ENCODE data around the gene PFDN1. TPM values are rescaled to one million over a fixed set of nuclear protein-coding genes. Genes with fewer than 3 reads are reported as not detected.
A peak's percentile ranks its signal among the peaks of the same experiment; 100 is the strongest.

Gene PFDN1
- total and polyA plus RNA-seq, 11 donors, result 53.8 to 140 (median 75.0) TPM

GRCh38 chr5:140250386-140250785, 52.5 kb downstream of the PFDN1 start:
- peaks cover 0 to 18% (median 7%) of the 10 kb centered on the region in 9 donors for H3K36me3 ChIP-seq
- WGBS, 4 donors, result 78 to 86% (median 80%) methylated on average over 6 of the region's 6 CpGs
- H3K27ac ChIP-seq, result peak overlapping the region in 1 of 12 donors; percentile 76
- no peak for TF ChIP-seq POLR2A (IDR thresholded peaks at IDR 0.05)
- TF ChIP-seq CTCF (IDR thresholded peaks at IDR 0.05), result no peak
- intact Hi-C loops (cut with DNase I), result loop anchor here in 3 of 10 donors (5.0 to 10.0 kb wide), 3 partner anchors 42 to 54 kb away; partner anchors contain the start of gene PFDN1 (in 1 of the 3)
- H3K4me1 ChIP-seq, result peaks cover 10 to 88% (median 63%) of the 10 kb centered on the region in 12 donors
- no peaks in the 10 kb centered on the region for H3K27me3 ChIP-seq
- no peaks in the 10 kb centered on the region for H3K9me3 ChIP-seq
- H3K4me3 ChIP-seq, result no peak overlapping the region
- ATAC-seq, result no peak
- no peak for DNase-seq

GRCh38 chr5:140249536-140249935, 53.4 kb downstream of the PFDN1 start:
- H3K27me3 ChIP-seq, result no peaks in the 10 kb centered on the region
- no peak overlapping the region for H3K27ac ChIP-seq
- TF ChIP-seq CTCF (IDR thresholded peaks at IDR 0.05) (no peak), POLR2A (IDR thresholded peaks at IDR 0.05) (no peak)
- peaks cover 14 to 88% (median 67%) of the 10 kb centered on the region in 12 donors for H3K4me1 ChIP-seq
- no peak overlapping the region for H3K4me3 ChIP-seq
- WGBS, 4 donors, result 67 to 79% (median 77%) methylated on average over 5 of the region's 5 CpGs
- ATAC-seq, result no peak
- no peaks in the 10 kb centered on the region for H3K9me3 ChIP-seq
- no peak for DNase-seq
- peaks cover 0 to 27% (median 11%) of the 10 kb centered on the region in 9 donors for H3K36me3 ChIP-seq
- intact Hi-C loops (cut with DNase I), result loop anchor here in 3 of 10 donors (5.0 to 10.0 kb wide), 3 partner anchors 33 to 465 kb away; no protein-coding TSS in a partner anchor

GRCh38 chr5:140248414-140248813, 54.5 kb downstream of the PFDN1 start:
- H3K4me3 ChIP-seq, result no peak overlapping the region
- H3K9me3 ChIP-seq, result no peaks in the 10 kb centered on the region
- H3K36me3 ChIP-seq, result peaks cover 0 to 32% (median 18%) of the 10 kb centered on the region in 9 donors
- 55 to 90% (median 72%) methylated on average over 3 of the region's 3 CpGs for WGBS, 4 donors
- no peaks in the 10 kb centered on the region for H3K27me3 ChIP-seq
- H3K27ac ChIP-seq, result no peak overlapping the region
- H3K4me1 ChIP-seq, result peaks cover 14 to 88% (median 66%) of the 10 kb centered on the region in 12 donors
- no peak for DNase-seq
- no peak for TF ChIP-seq POLR2A (IDR thresholded peaks at IDR 0.05)
- no peak for ATAC-seq
- intact Hi-C loops (cut with DNase I), result loop anchor here in 3 of 10 donors (5.0 to 10.0 kb wide), 3 partner anchors 34 to 466 kb away; no protein-coding TSS in a partner anchor

GRCh38 chr5:140246378-140247122, 56.4 kb downstream of the PFDN1 start:
- H3K36me3 ChIP-seq, result peaks cover 0 to 34% (median 21%) of the 10 kb centered on the region in 9 donors
- ATAC-seq (peak; percentile 47 to 80 (median 65)), DNase-seq (peak; percentile 58 to 83 (median 69))
- no peak overlapping the region for H3K4me3 ChIP-seq
- TF ChIP-seq POLR2A (IDR thresholded peaks at IDR 0.05), result no peak
- TF ChIP-seq CTCF (IDR thresholded peaks at IDR 0.05), result no peak
- H3K27ac ChIP-seq, result peak overlapping the region; percentile 34 to 88 (median 64)
- no peaks in the 10 kb centered on the region for H3K27me3 ChIP-seq
- 10 to 23% (median 20%) methylated on average over 8 of the region's 8 CpGs for WGBS, 4 donors
- intact Hi-C loops (cut with DNase I), result loop anchor here in 4 of 10 donors (2.0 to 10.0 kb wide), 4 partner anchors 36 to 468 kb away; partner anchors contain the start of gene HBEGF (in 1 of the 4)
- H3K4me1 ChIP-seq, result peaks cover 18 to 88% (median 65%) of the 10 kb centered on the region in 12 donors
- no peaks in the 10 kb centered on the region for H3K9me3 ChIP-seq
